ENCODE data around the gene UNC13D.
"Not testable (repeated sequence)": the region's sequence is repeated elsewhere in the genome, so short reads cannot be mapped to it uniquely, and the experiment has no call there.

UNC13D gene

GRCh38 chr17:75819116-75819515 is 25.1 kb downstream of the UNC13D start:
- DNase-seq = no peak

GRCh38 chr17:75818326-75818885 is 25.8 kb downstream of the UNC13D start:
- DNase-seq = no peak

- DNase-seq = no peak
Observed at GRCh38 chr17:75817571-75817970, 26.6 kb downstream of the UNC13D start.

- DNase-seq = no peak
Observed at GRCh38 chr17:75816693-75817092, 27.5 kb downstream of the UNC13D start.

DNA sequence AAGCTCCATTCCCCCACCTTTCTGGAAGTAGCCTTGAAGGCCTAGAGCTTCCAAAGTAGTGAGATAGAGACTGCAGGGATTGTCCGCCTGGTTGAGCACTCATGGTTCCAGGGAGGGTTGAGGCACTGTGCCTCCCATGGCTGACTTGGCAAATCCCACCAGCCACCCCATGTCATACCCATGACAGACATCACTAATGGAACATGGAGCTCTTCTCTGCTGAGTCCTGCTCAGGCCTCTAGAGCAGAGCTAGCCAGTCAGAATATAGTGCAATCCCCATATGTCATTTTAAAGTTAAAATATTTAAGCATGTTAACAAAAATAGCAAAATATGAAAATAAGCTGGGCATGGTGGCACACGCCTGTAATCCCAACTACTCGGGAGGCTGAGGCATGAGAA is 28.8 kb downstream of the UNC13D start:
- DNase-seq = no peak

DNA sequence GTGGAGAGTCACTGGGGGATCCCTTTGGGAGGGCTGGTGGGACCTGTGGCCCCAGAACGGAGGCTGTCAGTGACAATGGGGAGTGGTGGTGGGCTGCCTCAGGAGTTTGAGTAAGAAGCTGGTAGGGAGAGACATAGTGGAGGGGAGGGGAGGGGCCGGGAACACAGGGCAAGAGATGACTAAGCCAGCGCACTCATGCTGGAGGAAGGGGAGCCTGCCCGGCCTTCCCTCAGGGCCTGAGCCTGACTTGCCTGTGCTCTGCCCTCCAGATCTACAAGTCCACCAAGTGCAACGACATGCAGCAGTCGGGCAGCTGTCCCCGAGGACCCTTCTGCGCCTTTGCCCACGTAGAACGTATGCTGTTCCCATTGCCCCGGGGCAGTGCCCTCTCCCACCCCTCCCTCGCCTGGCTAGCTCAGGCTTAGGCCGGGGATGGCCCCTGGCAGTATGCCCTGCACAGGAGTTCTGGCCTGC is 29.3 kb downstream of the UNC13D start:
- DNase-seq = no peak

DNA sequence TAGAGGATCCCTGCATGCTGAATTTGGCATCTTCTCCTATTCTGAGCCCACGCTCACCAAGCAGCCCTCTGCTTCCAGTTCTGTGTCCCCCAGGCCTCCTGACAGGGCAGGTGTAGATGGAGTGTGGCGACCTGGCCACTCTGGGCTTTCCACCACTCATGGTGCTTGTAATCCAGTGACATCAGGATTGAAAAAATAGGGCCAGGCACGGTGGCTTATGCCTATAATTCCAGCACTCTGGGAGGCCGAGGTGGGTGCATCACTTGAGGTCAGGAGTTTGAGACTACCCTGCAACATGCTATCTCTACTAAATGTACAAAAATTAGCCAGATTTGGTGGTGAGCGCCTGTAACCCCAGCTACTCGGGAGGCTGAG is 30.2 kb downstream of the UNC13D start:
- no peak for DNase-seq

GRCh38 chr17:75813081-75814020 is 30.9 kb downstream of the UNC13D start:
- no peak for DNase-seq

- no peak for DNase-seq
Observed at GRCh38 chr17:75812096-75813013, 31.8 kb downstream of the UNC13D start.

DNA sequence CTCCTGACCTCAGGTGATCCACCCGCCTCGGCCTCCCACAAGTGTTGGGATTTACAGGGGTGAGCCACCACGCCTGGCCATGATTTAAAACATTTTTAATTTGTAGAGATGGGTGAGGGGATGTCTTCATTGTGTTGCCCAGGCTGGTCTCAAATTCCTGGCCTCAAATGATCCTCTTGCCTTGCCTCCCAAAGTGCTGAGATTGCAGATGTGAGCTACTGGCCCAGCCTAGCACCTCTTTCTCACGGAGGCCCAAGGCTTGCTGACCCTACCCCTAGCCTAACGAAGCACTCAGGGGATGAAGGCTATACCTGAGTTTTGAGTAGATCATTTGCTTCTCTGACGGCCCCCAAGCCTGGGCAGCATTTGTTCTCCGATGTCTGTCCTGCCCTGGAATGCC is 33.0 kb downstream of the UNC13D start:
- DNase-seq = no peak

- DNase-seq = not testable (repeated sequence)
Observed at GRCh38 chr17:75810756-75811155, 33.4 kb downstream of the UNC13D start.

- DNase-seq = no peak
Observed at GRCh38 chr17:75810216-75810615, 34.0 kb downstream of the UNC13D start.

- no peak for DNase-seq
Observed at GRCh38 chr17:75809631-75810111, 34.5 kb downstream of the UNC13D start.

DNA sequence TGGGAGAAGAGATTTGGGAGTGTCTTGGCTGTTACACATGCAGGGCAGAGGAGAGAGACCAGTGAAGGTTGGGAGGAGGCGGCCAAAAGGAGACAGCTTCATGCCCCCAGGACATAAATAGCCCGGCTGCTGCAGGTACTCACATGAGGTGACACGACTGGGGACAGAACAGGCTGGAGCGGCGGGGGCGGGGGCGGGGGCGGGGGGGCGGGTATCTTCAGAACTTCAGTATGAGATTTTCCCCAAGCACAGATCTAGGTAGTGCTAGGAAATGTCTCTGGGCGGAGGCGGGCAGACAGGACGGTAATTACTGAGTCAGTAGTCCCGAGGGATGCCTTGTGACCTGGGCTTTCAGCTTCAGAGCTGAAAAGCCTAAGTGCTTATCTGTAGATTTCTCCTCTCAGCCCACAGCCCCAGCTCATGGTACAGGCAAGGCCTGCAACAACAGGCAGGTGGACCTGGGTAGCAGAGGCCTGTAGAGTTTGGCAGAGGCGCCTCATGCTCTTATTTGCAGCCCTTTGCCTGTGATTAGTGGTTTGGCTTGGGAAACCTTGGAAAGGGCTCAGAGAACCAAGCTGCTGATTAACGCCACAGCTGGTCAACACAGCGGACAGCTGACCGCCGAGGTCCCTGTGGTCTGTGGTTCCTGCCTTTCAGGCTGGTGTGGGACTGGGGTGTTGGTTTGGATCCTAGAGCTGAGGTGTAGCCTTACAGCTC is 35.1 kb downstream of the UNC13D start:
- peak; percentile 69 for DNase-seq

DNA sequence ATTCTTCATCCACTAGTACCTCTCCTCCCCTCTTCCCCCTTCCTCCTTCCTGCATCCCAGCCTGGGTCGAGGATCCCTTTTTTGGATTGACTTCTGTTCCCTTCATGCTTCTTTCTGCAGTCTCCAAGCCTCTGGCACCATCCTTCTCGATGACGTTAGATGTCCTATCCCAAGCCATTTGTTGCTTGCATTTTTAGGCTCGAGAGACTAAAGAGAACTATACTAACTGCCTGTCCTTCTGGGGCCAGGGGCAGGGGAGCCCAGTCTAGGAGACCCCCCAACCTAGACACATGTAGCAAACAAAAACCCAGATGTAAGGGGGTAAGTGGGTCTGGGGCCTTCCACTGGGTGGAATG is 35.7 kb downstream of the UNC13D start:
- no peak for DNase-seq

DNA sequence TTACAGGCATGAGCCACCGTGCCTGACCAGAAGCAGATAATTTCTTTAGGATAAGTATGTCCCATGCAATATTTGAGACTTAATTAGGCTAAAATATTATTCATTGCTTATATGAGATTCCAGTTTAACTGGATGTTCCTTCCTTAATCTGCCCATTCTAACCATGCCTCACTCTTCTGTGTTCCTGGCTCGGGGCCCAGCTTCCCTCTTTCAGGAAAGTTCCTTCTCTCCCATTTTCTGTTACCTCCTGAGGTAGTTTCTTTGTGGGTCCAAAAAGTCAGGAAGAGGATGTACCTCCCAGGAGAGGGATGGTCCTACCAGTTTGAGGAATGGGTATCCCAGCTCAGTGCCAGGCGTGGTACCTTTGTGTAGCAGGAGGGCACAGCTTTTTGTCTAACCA is 36.3 kb downstream of the UNC13D start:
- no peak for DNase-seq

- no peak for DNase-seq
Observed at GRCh38 chr17:75806822-75807500, 37.2 kb downstream of the UNC13D start.

GRCh38 chr17:75803883-75804282 is 40.3 kb downstream of the UNC13D start:
- DNase-seq = no peak

GRCh38 chr17:75799402-75799801 is 44.8 kb downstream of the UNC13D start:
- no peak for DNase-seq

DNA sequence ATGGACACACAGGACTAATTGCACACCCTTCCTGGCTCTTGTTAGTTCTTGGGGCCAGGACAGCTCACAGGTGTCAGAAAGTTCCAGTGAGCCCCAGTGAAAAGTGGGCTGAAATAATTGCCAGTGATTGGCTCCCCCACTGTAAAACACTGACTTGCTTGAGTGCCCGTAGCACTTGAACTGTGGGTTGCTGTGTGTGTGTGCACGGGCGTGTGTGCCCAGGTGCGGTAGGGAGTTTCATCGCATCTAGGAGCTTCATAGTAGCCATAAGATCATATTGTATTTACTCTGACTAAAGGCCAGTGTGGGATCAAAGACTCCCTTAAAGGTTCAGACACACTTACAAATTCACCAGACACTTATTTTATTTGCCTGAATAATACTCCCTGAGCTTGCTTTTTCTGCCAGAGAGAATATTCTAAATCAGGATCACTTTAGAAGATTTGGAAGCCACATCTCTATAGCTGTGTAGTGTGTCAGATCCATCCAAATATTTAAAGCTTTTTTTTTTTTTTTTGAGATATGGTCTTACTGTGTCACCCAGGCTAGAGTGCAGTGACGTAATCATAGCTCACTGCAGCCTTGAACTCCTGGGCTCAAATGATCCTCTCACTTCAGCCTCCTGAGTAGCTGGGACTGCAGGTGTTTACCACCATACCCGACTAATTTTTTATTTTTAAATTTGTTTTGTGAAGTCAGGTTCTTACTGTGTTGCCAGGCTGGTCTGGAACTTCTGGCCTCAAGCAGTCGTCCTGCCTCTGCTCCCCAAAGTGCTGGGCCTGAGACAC is 48.2 kb downstream of the UNC13D start:
- DNase-seq = no peak

- no peak for DNase-seq
Observed at GRCh38 chr17:75793460-75793859, 50.7 kb downstream of the UNC13D start.

All from femur (tissue), 1 donor.